Measurements from ENCODE around the gene CAVIN2.

DNA sequence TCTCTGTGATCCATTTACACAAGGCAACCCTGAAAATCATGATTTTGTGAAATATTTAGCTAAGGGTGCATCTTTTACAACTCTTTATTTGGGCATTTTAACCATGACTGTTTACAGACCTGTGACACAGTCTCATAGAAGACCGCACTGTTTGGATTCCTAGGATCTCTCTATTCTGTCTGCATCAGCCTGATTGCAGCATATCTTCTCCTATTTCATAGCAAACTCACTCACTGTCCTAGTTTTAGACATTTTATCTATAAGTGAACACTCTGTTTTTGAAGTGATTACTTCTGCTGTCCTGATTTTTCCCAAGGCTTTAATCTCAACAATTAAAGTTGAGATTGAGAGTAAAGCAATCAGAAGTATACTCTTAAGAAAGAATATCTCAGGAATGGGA lies 56.2 kb downstream of the CAVIN2 start:
- TF ChIP-seq, protein P1, sequence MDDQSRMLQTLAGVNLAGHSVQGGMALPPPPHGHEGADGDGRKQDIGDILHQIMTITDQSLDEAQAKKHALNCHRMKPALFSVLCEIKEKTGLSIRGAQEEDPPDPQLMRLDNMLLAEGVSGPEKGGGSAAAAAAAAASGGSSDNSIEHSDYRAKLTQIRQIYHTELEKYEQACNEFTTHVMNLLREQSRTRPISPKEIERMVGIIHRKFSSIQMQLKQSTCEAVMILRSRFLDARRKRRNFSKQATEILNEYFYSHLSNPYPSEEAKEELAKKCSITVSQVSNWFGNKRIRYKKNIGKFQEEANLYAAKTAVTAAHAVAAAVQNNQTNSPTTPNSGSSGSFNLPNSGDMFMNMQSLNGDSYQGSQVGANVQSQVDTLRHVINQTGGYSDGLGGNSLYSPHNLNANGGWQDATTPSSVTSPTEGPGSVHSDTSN (IDR thresholded peaks at IDR 0.05) = no peak
- TF ChIP-seq, protein P2, sequence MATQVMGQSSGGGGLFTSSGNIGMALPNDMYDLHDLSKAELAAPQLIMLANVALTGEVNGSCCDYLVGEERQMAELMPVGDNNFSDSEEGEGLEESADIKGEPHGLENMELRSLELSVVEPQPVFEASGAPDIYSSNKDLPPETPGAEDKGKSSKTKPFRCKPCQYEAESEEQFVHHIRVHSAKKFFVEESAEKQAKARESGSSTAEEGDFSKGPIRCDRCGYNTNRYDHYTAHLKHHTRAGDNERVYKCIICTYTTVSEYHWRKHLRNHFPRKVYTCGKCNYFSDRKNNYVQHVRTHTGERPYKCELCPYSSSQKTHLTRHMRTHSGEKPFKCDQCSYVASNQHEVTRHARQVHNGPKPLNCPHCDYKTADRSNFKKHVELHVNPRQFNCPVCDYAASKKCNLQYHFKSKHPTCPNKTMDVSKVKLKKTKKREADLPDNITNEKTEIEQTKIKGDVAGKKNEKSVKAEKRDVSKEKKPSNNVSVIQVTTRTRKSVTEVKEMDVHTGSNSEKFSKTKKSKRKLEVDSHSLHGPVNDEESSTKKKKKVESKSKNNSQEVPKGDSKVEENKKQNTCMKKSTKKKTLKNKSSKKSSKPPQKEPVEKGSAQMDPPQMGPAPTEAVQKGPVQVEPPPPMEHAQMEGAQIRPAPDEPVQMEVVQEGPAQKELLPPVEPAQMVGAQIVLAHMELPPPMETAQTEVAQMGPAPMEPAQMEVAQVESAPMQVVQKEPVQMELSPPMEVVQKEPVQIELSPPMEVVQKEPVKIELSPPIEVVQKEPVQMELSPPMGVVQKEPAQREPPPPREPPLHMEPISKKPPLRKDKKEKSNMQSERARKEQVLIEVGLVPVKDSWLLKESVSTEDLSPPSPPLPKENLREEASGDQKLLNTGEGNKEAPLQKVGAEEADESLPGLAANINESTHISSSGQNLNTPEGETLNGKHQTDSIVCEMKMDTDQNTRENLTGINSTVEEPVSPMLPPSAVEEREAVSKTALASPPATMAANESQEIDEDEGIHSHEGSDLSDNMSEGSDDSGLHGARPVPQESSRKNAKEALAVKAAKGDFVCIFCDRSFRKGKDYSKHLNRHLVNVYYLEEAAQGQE (IDR thresholded peaks at IDR 0.05; ENCODE audit: low read depth, low read length) = no peak
- TF ChIP-seq, protein P3, sequence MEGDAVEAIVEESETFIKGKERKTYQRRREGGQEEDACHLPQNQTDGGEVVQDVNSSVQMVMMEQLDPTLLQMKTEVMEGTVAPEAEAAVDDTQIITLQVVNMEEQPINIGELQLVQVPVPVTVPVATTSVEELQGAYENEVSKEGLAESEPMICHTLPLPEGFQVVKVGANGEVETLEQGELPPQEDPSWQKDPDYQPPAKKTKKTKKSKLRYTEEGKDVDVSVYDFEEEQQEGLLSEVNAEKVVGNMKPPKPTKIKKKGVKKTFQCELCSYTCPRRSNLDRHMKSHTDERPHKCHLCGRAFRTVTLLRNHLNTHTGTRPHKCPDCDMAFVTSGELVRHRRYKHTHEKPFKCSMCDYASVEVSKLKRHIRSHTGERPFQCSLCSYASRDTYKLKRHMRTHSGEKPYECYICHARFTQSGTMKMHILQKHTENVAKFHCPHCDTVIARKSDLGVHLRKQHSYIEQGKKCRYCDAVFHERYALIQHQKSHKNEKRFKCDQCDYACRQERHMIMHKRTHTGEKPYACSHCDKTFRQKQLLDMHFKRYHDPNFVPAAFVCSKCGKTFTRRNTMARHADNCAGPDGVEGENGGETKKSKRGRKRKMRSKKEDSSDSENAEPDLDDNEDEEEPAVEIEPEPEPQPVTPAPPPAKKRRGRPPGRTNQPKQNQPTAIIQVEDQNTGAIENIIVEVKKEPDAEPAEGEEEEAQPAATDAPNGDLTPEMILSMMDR (IDR thresholded peaks at IDR 0.05) = no peak
- TF ChIP-seq POLR2AphosphoS5 (IDR thresholded peaks at IDR 0.05; ENCODE audit: low read depth, low read length) = no peak
- TF ChIP-seq GABPA (IDR thresholded peaks at IDR 0.05; ENCODE audit: low read depth) = no peak
- no peak for TF ChIP-seq EP300 (IDR thresholded peaks at IDR 0.05; ENCODE audit: borderline replicate concordance in 1 of 2, low read depth in 1 of 2, low read length in 1 of 2)
- TF ChIP-seq FOXM1 (IDR thresholded peaks at IDR 0.05; ENCODE audit: low read depth) = no peak
- TF ChIP-seq NRF1 (IDR thresholded peaks at IDR 0.05; ENCODE audit: low read depth, low read length) = no peak
- TF ChIP-seq EZH2phosphoT487 (IDR thresholded peaks at IDR 0.05; ENCODE audit: borderline replicate concordance, low read depth) = no peak
- TF ChIP-seq MXI1 (IDR thresholded peaks at IDR 0.05; ENCODE audit: low read depth, low read length) = no peak

All from SK-N-SH (cell line).